Stimulated activated CD8-positive, alpha-beta memory T cell treated with anti-CD3 and anti-CD28 coated beads, Interleukin-12 subunit alpha, Interleukin-12 subunit beta, amount 100 ng/mL, for 24 hours (primary cell): Measurements from ENCODE around the gene YTHDF2.
"Not testable (repeated sequence)": the region's sequence is repeated elsewhere in the genome, so short reads cannot be mapped to it uniquely, and the experiment has no call there.

Experiments used
- DNase-seq: peaks from one replicate; pipeline ENCODE4 v3.0.0-alpha.2; 2020; ENCODE audit errors: extremely low read depth

Gene YTHDF2

DNA sequence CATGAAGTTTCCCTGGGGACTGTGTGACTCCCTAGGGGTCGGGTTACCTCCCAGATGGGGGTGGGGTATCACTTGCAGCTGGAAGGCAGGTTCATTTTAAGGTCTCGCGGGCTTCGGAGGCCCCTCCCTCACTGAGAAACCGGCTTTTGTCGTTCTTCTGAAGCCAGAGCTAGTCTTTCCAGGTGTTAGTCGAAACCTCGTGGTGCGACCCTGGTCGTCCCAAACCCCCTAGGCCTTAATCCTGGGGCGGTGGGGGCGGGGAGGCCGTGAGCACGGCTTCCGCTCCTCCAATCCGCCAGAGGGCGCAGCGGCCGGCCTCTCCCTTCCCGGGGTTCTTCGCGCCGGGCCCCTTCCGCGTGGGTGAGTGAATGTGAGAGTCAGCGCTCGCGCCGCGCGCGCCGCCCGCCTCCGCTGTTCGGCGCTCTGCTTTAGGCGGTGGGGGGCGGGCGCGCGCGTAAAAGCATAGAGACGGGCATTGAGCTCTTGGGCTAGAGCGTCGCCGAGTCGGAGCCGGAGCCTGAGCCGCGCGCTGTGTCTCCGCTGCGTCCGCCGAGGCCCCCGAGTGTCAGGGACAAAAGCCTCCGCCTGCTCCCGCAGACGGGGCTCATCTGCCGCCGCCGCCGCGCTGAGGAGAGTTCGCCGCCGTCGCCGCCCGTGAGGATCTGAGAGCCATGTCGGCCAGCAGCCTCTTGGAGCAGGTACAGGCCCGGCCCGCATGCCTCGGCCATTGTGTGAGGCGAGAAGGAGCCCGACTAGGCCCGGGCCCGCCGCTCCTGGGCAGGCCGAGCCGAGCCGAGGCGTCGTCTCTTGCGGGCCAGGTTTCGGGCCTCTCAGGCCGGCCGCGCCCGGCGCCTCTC lies at the start of gene YTHDF2:
TSS of gene YTHDF2 (plus strand) at position 491 of the 857 bp plus-strand sequence. CDS start at position 672, 181 bp downstream.
- DNase-seq, result peak; percentile 97

DNA sequence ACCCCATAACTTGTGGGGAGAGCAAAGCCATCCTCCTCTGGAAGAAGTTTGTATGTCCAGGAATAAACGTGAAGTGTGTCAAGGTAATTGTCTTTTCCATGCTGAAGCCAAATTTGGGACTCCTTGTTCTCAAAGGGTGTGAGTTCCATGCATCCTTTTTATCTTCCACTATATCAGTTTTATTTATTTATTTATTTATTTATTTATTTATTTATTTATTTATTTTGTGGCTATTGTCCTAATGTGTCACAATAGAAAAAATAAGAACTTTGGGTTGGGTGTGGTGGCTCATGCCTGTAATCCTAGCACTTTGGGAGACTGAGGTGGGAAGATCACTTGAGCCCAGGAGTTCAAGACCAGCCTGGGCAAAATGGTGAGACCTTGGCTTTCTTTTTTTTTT lies 45.1 kb upstream of the YTHDF2 start:
- not testable (repeated sequence) for DNase-seq

DNA sequence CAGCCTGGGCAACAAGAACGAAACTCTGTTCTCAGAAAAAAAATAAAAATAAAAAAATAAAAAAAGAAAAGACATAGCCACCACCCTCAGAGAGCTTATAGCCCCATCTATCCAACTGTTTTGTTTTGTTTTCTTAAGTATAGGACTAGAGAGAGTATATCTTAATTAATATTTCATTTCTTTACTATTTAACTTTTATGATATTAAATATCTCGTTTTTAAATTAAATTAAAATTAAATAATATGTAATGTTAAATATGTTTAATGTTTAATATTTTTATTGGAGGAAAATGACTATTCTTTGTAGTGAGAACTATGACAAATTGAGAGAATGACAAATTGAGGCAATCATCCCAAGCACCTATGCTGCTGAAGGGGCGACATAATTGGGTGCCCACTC lies 33.1 kb upstream of the YTHDF2 start:
- no peak for DNase-seq

DNA sequence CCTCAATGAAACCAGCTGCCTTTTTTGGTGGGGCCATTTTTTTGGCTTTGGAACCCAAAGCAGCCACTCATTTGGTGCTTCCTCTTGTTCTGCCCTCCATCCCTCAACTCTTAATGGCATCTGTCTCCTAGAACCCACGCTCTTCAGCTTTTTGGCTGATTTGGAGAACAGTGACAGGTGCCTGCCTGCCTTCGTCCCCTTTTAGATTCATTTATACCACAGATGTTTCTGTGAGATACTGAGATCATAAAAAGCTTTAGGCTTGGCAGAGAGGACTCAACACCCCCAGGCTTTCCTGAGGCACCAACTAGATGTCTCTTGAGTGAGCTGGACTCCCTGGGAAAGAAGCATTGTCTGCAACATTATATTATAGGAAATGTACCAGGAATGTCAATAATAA lies 20.4 kb upstream of the YTHDF2 start:
- DNase-seq, result no peak

DNA sequence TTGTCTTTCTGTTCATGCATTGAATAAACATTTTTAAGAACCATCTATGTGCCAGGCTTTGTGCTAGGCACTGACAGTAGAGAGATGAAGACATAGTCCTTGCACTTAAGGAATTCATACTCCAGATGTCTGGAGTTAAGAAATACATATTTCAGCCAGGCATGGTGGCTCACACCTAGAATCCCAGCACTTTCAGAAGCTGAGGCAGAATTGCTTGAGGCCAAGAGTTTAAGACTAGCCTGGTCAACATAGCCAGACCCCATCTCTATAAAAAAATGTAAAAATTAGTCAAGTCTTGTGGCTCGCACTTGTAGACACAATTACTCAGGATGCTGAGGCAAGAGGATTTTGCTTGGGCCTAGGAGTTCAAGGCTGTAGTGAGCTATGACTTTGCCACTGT lies 18.6 kb upstream of the YTHDF2 start:
- no peak for DNase-seq

DNA sequence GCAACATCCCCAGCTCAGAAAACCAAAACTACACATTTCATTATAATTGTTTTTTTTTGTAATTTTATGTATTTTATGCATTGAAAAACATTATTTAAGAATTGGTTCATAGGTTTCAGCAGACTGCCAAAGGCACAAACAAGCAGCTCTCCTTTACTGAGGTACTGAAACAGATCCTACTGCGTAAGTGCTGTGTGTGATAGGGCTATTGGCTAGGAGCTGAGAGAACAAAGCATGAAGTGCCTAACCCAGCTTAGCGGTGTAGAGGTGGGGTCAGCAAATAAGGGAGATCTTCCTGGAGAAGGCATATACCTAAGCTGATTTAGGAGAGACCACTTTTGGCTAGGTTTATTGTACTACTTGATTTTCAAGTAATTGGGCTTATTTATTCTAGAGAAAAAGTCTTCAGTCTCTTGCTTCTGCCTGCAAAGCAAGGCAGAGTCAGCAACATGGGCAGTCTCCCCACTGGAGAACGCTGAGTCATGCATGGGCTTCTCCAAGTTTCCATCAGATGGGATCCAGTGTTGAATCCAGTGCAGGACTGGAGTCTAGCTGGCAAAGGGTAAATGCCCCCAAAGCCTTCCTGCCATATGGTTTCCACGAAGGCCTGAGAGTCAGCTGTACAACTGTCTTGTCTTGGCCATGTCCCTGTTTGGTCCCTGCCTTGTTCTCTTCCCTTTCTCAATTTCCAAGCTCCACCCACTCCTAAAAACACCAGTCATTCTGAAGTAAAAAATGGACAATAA lies 18.0 kb upstream of the YTHDF2 start:
- DNase-seq, result no peak

DNA sequence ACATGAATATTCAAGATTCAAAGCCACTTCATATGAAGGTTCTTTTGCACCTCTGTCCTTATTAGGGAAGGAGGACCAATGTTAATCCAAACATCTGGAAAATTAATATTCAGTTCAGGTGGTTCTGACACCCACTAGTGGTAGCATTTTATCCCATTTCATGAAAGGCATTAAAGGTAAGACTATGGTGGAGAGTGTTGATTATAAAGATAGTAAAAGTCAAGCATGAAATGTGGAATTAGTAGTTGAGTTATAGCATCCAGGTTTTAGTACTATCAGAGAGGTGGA lies 17.5 kb upstream of the YTHDF2 start:
- no peak for DNase-seq

DNA sequence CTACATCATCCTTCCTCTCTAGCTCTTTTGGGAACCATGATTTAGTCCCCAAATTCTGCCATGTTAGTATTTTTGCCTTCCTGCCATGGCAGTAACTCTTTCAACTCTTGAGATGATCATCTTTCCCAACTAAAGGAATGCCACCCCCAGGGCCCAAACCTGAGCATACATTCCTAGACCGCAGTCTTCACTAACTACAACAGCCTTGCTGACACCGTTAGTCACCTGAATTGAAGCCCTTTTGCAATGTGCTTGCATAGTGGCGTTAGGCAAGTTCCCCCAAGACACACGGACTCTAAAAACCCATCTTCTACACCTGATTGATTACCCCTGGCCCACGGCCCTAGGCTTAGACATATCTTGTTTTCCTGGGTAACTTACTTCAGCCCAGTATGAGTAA lies 16.4 kb upstream of the YTHDF2 start:
- DNase-seq, result no peak

DNA sequence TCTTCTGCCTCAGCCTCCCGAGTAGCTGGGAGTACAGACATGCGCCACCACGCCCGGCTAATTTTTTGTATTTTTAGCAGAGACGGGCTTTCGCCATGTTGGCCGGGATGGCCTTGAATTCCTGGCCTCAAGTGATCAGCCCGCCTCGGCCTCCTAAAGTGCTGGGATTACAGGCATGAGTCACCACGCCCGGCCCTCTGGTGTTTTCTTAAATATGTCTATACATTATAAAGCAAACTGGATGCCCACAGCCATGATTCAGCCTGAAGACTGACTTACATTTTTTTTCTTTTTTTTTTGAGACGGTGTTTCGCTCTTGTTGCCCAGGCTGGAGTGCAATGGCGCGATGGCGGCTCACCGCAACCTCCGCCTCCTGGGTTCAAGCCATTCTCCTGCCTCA lies 14.8 kb upstream of the YTHDF2 start:
- not testable (repeated sequence) for DNase-seq

DNA sequence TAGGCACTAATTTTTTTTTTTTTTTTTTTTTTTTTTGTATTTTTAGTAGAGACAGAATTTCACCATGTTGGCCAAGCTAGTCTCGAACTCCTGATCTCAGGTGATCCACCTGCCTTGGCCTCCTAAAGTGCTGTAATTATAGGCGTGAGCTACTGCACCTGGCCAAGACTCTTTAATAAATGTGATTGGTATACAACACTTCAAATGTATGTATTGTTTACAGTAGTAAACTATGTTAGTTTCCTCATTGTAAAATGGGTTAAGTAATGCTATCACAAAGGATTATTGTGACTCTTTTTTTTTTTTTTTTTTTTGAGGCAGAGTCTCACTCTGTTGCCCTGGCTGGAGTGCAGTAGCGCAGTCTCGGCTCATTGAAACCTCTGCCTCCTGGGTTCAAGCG lies 11.4 kb upstream of the YTHDF2 start:
- DNase-seq, result not testable (repeated sequence)

DNA sequence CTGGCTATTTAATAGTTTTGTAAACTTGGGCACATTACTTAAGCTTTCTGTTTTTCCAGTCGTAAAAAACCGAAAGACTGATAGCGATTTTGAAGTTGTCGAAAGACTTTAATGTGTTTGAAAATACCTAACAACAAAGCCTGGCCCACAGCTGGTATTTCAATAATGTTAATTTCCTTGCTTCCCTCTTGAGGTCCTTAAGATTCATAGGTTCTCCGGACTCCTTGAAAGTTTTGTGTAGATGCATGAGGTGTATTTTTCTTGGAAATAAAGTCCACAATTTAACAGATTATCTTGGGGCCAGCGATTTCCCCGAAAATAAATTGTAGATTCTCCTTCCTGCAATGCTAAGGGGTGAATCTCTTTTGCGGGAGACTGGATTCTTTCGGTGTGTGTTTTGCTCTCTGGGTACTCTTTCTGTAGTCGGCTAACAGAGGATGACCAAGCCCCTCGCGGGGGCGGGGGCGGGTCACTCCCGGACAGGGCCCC lies 735 bp upstream of the YTHDF2 start:
- DNase-seq, result no peak

DNA sequence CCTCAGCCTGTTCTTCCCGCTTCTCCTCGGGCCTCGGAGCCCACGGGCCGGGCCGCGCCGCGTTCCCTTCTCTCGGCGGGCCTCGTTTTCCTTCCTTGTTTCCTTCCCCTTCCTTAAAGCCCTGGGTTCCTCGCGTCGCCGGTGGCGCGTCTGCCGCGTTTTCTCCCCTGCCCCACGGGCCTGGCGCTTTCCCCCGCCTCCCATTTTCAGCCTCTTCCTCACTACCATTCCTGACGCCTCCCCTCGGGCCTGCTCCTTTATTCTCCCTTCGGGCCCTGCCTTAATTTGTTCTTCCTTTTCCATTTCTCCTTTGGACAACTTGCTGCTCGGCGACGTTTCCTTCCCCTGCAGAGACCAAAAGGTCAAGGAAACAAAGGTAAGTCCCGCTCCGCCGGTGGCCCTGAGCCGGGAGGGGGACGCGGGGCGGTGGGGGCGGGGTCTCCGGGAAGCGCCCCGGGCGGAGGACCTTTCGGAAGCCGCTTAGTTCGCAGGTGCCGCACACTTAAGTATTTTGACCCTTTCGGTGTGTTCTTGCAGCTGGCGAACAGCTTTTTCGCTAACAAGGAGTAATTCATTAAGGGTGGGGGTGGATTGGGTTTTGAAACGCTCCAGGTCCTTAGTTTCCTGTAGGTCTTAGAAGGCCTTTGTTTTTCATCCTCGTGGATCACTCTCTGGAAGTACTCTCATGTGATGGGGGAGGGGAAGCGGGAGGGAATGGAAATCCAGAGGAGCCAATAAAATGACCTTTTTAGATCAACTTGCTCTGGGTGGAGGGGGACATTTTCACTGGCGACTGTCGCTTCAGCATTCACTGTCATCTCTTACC lies 780 bp downstream of the YTHDF2 start:
- DNase-seq, result peak; percentile 12

DNA sequence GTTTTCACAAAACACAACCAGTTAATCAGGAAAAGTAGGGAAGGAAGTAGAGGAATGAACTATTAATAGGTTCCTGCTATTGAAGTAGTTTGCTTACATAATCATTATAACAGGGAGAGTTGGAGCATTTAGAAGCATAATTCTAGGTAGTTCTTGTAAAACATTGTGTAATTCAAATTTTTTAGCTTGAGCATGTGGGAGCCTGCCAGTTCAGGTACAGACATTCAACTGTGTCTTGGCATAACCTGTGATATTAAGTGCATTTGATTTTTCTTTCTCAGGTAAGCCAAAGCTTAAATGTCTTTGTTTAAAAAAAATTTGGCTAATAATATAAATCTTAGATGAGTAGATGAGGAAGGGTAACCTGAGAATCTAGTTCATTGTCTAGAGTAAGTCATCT lies 3.4 kb downstream of the YTHDF2 start:
- no peak for DNase-seq

DNA sequence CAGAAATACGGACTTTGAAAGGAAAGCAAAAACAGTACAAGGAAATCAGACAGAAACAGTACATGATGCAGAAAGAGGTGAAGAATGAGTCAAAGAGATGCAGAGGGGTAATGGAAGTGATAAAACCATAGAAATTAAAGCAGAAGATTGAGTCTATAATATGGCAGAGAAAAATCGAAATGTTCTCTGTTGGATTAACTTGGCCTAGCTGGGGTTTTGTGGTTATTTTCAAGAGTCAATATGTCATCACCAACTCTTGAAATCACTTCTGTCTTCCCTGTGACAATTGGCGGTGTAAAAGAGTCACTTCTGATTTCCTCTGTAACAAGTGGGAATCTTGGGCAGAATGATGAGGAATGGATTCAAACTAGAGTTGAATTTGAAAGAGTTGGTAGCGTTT lies 7.4 kb downstream of the YTHDF2 start:
- no peak for DNase-seq

DNA sequence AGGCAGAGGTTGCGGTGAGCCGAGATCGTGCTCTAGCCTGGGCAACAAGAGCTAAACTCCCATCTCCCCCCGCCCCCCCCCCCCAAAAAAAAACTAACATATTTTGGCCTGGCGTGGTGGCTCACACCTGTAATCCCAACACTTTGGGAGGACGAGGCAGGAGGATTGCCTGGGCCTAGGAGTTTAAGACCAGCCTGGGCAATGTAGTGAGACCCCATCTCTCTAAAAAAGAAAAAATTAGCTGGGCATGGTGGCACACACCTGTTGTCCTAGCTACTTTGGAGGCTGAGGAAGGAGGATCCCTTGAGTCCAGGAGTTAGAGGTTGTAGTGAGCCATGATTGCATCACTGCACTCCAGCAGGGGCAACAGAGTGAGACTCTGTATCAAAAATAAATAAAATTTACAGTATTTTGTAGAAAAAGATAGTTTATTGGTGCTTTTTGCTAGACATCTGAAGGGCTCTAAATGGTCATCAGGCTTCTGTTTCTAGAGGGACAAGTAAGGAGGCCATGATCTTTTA lies 9.0 kb downstream of the YTHDF2 start:
- no peak for DNase-seq

DNA sequence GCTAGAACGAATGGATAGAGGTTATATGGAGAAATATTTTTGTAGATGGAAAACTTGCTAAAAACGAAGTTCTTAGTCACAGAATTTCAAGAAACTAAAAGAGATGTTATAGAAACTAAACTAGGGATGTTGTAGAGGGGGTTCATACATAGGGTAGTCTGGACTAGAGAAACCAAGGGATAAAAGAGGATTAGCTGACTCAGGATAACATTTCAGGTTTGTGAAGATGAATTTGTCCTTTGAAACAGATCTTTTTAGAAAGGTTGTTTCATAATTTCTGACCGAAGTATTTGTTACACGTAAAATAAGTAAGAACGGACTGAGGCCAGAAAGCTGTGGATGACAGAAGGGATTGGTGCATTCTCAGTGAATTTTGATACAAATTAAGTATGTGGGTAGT lies 13.6 kb downstream of the YTHDF2 start:
- no peak for DNase-seq

DNA sequence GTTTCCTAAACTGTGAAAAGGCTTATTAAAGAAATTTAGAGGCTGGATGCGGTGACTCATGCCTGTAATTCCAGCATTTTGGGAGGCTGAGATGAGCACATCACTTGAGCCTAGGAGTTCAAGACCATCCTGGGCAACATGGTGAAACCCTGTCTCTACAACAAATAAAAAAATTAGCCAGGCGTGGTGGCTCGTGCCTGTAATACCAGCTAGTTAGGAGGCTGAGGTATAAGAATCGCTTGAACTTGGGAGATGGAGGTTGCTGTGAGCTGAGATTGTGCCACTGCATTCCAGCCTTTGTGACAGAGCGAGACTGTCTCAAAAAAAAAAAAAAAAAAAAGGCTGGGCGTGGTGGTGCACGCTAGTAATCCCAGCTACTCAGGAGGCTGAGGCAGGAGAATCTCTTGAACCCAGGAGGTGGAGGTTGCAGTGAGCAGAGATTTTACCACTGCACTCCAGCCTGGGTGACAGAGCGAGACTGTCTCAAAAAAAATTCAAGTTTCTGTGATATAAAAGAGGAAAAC lies 14.1 kb downstream of the YTHDF2 start:
- not testable (repeated sequence) for DNase-seq

DNA sequence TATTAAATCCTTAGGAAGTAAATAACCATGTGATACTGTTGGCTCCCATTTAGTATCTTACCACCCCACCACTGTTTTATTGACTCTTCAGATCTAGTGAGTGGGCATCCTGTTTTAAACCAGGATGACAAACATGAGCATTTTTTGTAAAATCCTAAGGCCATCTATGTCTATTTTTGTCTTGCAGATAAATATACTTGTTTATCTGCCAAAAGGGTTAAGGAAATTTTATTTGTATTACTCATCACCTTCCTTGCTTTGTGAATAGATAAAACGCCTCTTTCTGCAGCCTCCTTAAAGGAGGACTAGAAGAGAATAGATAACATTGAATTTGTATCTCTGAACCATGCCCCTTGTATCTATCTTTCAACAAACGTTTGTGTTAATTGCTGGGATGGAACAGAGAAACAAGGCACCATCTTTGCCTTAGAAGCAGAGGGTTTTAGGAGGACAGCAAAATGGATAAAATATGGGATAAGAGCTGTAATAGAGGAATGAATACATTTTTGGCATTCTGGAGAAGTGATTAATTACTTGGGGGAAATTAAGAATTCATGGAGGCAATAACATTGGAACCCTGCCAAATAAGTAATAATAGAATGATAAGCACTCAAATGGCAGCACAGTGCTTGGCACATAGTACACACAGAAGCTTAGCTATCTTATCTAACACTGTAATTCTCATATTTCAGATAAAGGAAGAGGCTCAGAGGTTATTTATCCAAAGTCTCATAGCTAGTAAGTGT lies 14.7 kb downstream of the YTHDF2 start:
- no peak for DNase-seq

DNA sequence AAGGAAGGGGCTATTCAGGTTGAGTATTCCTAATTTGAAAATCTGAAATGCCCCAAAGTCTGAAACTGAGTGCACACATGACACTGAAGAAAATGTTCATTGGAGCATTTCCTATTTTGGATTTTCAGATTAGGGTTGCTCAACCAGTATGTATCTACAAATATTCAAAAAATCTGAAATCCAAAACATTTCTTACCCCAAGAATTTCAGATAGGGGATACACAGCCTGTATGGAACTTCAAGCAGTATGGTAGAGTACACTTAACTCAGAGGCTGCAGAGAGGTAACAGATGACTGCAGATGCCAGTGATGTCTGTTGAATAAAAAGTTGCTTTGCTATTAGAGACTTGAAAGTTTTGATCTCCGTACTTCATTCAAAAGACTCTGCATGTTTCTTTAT lies 19.0 kb downstream of the YTHDF2 start:
- DNase-seq, result no peak

DNA sequence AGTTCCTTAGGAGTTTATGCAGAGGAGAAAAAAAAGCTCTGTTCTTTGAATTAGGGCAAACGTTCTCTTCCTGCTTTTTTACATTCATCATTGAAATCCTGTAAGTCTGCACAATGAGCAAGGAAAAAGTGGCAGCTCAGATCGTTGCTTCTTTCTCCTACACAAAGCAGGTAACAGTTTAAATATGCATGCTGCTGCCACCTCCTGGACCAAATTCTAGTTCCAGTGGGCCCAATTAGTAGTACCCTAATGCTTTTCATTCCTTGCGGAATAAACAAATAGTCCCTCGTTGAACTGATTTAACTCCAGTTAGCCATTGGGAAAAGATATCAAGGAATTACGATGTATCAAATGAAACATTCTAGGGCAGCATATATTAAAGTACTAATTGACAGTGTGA lies 20.1 kb downstream of the YTHDF2 start:
- no peak for DNase-seq

DNA sequence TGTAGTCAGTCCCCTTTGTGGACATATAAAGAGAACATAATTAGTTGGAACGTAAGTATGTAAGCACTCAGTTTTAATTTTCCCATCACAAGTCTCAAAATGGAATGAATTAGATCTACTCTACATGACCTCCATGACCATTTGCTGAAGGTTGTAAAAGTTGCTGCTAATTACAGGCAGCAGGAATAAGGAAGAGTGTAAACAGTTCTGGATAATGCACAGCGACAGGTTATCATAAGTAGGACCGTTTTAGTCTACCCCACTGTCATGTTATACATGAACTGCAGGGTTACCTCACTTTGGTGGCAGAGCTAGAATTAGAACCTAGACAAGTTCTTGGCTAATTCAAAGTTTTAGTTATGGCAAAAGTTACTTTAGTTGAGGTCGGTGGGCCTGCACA lies 21.7 kb downstream of the YTHDF2 start:
- no peak for DNase-seq
